HL-60/S4 (cell line): ENCODE results near the gene PCDHA10.
"Not testable (repeated sequence)": the region's sequence is repeated elsewhere in the genome, so short reads cannot be mapped to it uniquely, and the experiment has no call there.

Source experiments
- in situ Hi-C: fragments of 300-500 bp; cut with MboI; formaldehyde crosslinking; loops from 2 replicates; pipeline ENCODE4 v1.14.3; 2022; ENCODE audit warnings: low sequenced_read_pairs

The PCDHA10 gene

DNA sequence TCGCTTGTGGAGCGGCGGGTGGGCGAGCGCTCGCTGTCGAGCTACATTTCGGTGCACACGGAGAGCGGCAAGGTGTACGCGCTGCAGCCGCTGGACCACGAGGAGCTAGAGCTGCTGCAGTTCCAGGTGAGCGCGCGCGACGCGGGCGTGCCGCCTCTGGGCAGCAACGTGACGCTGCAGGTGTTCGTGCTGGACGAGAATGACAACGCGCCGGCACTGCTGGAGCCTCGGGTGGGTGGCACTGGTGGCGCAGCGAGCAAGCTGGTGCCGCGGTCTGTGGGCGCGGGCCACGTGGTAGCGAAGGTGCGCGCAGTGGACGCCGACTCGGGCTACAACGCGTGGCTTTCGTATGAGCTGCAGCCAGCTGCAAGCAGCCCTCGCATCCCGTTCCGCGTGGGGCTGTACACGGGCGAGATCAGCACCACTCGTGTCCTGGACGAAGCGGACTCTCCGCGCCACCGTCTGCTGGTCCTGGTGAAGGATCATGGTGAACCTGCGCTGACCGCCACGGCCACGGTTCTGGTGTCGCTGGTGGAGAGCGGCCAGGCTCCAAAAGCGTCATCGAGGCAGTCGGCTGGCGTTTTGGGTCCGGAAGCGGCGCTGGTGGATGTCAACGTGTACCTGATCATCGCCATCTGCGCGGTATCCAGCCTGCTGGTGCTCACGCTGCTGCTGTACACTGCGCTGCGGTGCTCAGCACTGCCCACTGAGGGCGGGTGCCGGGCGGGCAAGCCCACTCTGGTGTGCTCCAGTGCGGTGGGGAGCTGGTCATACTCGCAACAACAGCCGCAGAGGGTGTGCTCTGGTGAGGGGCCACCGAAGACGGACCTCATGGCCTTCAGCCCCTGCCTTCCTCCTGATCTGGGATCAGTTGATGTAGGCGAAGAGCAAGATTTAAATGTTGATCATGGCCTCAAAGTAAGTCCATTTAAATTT lies 12.6 kb upstream of the PCDHA10 start:
- in situ Hi-C loops: no loop called here

DNA sequence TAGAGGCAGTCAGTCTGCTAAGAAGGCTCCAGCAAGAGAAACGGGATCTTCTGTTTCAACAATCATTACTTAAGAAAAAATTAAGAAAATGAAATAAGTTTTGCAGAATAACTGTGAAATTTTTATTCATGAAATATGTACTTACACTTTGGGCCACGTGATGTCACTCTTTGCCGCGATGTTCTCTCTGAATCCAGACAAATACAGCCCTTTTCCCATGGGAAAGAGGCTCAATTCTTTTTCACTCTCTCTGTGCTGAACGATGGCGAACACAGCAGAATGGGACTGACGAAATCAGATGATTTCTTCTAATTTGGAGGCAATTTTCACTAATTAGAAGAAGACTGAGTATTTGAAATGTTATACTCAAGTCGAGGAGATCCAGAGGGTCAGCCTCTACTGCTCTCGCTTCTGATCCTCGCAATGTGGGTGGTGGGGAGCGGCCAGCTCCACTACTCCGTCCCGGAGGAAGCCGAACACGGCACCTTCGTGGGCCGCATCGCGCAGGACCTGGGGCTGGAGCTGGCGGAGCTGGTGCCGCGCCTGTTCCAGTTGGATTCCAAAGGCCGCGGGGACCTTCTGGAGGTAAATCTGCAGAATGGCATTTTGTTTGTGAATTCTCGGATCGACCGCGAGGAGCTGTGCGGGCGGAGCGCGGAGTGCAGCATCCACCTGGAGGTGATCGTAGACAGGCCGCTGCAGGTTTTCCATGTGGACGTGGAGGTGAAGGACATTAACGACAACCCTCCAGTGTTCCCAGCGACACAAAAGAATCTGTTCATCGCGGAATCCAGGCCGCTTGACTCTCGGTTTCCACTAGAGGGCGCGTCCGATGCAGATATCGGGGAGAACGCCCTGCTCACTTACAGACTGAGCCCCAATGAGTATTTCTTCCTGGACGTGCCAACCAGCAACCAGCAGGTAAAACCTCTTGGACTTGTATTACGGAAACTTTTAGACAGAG lies 7.3 kb upstream of the PCDHA10 start, which contains the start of gene PCDHA9:
PCDHA9 (plus strand) TSS at position 244 of the 964 bp plus-strand sequence; CDS start at position 358, 114 bp downstream.
- in situ Hi-C loops: not testable (repeated sequence)

DNA sequence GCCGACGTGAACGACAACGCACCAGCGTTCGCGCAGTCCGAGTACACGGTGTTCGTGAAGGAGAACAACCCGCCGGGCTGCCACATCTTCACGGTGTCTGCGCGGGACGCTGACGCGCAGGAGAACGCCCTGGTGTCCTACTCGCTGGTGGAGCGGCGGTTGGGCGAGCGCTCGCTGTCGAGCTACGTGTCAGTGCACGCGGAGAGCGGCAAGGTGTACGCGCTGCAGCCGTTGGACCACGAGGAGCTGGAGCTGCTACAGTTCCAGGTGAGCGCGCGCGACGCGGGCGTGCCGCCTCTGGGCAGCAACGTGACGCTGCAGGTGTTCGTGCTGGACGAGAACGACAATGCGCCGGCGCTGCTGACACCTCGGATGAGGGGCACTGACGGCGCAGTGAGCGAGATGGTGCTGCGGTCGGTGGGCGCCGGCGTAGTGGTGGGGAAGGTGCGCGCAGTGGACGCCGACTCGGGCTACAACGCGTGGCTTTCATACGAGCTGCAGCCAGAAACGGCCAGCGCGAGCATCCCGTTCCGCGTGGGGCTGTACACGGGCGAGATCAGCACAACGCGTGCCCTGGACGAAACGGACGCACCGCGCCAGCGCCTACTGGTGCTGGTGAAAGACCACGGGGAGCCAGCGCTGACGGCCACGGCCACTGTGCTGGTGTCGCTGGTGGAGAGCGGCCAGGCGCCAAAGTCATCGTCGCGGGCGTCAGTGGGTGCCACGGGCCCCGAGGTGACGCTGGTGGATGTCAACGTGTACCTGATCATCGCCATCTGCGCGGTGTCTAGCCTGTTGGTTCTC lies 5.7 kb upstream of the PCDHA10 start:
- in situ Hi-C loops: not testable (repeated sequence)

DNA sequence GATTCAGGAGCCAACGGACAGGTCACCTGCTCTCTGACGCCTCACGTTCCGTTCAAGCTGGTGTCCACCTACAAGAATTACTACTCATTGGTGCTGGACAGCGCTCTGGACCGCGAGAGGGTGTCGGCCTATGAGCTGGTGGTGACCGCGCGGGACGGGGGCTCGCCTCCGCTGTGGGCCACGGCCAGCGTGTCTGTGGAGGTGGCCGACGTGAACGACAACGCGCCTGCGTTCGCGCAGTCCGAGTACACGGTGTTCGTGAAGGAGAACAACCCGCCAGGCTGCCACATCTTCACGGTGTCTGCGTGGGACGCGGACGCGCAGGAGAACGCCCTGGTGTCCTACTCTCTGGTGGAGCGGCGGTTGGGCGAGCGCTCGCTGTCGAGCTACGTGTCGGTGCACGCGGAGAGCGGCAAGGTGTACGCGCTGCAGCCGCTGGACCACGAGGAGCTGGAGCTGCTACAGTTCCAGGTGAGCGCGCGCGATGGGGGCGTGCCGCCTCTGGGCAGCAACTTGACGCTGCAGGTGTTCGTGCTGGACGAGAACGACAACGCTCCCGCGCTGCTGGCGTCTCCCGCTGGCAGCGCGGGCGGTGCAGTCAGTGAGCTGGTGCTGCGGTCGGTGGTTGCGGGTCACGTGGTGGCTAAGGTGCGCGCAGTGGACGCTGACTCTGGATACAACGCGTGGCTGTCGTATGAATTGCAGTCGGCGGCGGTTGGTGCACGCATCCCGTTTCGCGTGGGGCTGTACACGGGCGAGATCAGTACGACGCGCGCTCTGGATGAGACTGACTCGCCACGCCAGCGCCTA lies 1.7 kb downstream of the PCDHA10 start:
- in situ Hi-C loops: no loop called here

DNA sequence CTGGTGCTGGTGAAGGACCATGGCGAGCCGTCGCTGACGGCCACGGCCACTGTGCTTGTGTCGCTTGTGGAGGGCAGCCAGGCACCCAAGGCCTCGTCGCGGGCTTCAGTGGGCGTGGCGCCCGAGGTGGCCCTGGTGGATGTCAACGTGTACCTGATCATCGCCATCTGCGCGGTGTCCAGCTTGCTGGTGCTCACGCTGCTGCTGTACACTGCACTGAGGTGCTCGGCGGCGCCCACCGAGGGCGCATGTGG lies 2.2 kb downstream of the PCDHA10 start:
- in situ Hi-C loops: no loop called here

DNA sequence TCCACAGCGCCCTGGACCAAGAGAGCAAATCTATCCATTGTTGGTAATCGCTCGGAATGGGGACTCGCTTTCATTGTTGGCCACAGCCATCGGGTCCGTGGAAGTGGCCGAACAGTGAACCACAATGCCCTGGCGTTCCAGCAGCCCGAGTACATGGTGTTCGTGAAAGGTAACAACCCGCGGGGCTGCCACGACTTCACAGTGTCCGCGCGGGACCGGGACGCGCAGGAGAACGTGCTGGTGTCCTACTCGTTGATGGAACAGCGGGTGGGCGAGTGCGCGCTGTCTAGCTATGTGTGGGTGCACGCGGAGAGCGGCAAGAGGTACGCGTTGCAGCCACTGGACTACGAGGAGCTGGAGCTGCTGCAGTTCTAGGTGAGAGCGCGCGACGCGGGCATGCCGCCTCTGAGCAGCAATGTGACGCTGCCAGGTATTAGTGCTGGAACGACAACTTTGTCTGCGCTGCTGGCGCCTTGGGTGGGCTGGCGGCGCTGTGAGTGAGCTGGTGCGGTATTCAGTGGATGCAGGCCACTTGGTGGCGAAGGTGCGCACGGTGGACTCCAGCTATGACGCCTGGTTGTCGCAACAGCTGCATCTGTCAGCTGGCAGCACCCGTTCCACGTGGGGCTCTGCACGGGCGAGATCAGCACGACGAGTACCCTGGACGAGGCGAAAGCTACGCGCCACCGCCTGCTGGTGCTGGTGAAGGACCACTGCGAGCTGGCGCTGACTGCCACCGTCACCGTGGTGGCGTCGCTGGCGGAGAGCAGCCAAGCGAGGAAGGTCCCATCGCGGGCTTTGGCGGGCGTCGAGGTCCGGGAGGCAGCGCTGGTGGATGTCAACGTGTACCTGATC lies 7.0 kb downstream of the PCDHA10 start:
- in situ Hi-C loops: no loop called here

DNA sequence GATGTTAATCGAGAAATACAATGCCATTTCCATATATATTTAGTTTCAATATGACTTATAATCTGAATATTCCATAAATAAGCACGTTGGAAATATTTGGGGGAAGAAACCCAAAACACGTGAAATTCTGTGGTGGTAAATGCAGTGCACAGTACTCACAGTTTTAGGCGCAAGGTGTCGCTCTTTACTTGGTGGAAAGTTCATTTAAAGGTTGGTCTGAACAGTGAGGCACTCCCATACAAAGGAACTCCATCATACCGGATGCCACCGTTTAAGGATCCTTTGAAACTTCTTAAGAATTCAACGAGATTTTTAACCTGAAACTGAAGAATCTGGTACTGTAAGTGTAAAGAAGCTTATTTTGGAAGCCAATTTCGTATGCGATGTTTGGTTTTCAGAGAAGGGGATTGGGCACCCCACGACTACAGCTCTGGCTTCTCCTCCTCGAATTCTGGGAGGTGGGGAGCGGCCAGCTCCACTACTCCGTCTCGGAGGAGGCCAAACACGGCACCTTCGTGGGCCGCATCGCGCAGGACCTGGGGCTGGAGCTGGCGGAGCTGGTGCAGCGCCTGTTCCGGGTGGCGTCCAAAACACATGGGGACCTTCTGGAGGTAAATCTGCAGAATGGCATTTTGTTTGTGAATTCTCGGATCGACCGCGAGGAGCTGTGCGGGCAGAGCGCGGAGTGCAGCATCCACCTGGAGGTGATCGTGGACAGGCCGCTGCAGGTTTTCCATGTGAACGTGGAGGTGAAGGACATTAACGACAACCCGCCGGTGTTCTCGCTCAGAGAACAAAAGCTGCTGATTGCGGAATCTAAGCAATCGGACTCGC lies 13.2 kb downstream of the PCDHA10 start, which contains the start of gene PCDHA11:
PCDHA11 (plus strand) TSS at position 237 of the 834 bp plus-strand sequence; CDS start at position 384, 147 bp downstream.
- in situ Hi-C loops: no loop called here

DNA sequence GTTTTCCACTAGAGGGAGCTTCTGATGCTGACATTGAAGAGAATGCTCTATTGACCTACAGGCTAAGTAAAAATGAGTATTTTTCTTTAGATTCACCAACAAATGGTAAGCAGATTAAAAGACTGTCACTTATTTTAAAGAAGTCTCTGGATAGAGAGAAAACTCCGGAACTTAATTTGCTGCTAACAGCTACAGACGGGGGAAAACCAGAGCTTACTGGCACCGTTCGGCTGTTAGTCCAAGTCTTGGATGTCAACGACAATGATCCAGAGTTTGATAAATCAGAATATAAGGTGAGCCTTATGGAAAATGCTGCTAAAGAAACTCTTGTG lies 13.8 kb downstream of the PCDHA10 start:
- in situ Hi-C loops: no loop called here

DNA sequence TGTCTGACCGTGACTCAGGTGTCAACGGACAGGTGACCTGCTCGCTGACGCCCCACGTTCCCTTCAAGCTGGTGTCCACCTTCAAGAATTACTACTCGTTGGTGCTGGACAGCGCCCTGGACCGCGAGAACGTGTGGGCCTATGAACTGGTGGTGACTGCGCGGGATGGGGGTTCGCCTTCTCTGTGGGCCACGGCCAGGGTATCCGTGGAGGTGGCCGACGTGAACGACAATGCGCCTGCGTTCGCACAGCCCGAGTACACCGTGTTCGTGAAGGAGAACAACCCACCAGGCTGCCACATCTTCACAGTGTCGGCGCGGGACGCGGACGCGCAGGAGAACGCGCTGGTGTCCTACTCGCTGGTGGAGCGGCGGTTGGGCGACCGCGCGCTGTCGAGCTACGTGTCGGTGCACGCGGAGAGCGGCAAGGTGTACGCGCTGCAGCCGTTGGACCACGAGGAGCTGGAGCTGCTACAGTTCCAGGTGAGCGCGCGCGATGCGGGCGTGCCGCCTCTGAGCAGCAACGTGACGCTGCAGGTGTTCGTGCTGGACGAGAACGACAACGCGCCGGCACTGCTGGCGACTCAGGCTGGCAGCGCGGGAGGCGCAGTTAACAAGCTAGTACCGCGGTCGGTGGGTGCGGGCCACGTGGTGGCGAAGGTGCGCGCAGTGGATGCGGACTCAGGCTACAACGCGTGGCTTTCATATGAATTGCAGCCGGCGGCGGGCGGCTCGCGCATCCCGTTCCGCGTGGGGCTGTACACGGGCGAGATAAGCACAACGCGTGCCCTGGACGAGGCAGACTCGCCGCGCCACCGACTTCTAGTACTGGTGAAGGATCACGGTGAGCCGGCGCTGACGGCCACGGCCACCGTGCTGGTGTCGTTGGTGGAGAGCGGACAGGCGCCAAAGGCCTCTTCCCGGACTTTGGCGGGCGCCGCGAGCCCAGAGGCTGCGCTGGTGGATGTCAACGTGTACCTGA lies 14.8 kb downstream of the PCDHA10 start:
- in situ Hi-C loops: no loop called here

DNA sequence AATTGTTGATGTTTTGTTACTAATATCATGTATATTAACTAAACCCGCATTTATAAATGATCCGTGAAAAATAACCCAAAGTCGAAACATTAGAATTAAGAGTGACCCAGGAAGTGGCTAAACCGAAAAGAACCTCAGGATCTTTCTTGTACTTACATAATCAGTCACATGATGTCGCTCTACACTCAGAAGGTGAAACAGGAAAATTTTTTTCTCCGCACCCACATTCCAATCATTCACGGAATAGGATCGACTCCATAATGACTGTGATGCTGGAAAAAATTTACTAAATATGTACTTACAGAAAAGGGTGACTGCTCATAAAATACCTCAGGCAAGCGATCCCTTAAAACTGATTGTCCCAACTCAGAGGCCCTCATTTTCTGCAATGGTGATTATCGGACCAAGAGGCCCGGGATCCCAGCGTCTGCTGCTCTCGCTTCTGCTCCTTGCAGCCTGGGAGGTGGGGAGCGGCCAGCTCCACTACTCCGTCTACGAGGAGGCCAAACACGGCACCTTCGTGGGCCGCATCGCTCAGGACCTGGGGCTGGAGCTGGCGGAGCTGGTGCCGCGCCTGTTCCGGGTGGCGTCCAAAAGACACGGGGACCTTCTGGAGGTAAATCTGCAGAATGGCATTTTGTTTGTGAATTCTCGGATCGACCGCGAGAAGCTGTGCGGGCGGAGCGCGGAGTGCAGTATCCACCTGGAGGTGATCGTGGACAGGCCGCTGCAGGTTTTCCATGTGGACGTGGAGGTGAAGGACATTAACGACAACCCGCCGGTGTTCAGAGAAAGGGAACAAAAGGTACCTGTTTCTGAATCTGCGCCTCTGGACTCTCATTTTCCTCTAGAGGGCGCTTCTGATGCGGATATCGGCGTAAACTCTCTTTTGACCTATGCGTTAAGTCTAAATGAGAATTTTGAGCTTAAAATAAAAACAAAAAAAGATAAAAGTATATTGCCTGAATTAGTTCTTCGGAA lies 19.7 kb downstream of the PCDHA10 start, which contains the start of gene PCDHA12:
PCDHA12 (plus strand) TSS at position 224 of the 981 bp plus-strand sequence; CDS start at position 389, 165 bp downstream.
- in situ Hi-C loops: no loop called here

DNA sequence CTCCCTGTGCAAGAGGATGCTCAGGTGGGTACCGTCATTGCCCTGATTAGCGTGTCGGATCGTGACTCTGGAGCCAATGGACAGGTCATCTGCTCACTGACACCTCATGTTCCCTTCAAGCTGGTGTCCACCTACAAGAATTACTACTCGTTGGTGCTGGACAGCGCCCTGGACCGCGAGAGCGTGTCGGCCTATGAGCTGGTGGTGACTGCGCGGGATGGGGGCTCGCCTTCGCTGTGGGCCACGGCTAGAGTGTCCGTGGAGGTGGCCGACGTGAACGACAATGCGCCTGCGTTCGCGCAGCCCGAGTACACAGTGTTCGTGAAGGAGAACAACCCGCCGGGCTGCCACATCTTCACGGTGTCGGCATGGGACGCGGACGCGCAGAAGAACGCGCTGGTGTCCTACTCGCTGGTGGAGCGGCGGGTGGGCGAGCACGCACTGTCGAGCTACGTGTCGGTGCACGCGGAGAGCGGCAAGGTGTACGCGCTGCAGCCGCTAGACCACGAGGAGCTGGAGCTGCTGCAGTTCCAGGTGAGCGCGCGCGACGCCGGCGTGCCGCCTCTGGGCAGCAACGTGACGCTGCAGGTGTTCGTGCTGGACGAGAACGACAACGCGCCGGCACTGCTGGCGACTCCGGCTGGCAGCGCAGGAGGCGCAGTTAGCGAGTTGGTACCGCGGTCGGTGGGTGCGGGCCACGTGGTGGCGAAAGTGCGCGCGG lies 21.0 kb downstream of the PCDHA10 start:
- in situ Hi-C loops: not testable (repeated sequence)

DNA sequence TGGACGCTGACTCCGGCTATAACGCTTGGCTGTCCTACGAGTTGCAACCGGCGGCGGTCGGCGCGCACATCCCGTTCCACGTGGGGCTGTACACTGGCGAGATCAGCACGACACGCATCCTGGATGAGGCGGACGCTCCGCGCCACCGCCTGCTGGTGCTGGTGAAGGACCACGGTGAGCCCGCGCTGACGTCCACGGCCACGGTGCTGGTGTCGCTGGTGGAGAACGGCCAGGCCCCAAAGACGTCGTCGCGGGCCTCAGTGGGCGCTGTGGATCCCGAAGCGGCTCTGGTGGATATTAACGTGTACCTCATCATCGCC lies 21.5 kb downstream of the PCDHA10 start:
- in situ Hi-C loops: no loop called here

DNA sequence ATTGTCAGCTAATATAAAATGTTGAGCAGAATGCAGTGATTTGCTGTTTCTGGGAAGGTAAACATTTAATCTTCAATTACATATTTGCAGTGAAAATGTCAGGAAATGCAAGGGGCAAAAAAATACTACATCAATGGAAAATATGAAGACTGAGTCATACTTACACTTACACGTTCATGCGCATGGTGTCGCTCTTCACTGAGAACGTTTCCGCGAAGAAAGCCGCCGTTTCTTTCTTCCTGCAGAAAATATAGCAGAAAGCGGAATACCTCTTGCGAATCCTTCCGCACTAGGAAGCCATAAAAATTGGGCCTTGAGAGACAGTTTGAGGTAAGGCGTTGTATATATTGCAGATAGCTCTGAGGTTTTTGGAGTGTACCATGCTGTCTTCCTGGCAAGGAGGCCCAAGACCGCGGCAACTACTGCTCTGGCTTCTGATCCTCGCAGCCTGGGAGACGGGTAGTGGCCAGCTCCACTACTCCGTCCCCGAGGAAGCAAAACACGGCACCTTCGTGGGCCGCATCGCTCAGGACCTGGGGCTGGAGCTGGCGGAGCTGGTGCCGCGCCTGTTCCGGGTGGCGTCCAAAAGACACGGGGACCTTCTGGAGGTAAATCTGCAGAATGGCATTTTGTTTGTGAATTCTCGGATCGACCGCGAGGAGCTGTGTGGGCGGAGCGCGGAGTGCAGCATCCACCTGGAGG lies 26.3 kb downstream of the PCDHA10 start, which contains the start of gene PCDHA13:
PCDHA13 (plus strand) TSS at position 236 of the 702 bp plus-strand sequence; CDS start at position 381, 145 bp downstream.
- in situ Hi-C loops: no loop called here

DNA sequence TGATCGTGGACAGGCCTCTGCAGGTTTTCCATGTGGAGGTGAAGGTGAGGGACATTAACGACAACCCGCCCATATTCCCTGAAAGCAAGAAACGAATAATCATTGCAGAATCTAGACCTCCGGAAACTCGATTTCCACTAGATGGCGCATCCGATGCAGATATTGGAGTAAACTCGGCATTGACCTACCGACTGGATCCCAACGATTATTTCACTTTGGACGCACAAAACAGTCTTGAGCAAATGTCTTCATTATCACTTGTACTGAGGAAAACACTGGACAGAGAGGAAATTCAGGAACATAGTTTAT lies 26.8 kb downstream of the PCDHA10 start:
- in situ Hi-C loops: no loop called here

DNA sequence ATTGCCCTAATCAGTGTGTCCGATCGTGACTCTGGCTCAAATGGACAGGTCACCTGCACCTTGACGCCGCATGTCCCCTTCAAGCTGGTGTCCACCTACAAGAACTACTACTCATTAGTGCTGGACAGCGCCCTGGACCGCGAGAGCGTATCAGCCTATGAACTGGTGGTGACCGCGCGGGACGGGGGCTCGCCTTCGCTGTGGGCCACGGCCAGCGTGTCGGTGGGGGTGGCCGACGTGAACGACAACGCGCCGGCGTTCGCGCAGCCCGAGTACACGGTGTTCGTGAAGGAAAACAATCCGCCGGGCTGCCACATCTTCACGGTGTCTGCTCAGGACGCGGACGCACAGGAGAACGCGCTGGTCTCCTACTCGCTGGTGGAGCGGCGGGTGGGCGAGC lies 27.7 kb downstream of the PCDHA10 start:
- in situ Hi-C loops: no loop called here
